CD14-positive monocyte (primary cell): Measurements from ENCODE around the gene ITGA3. TPM values are rescaled to one million over a fixed set of nuclear protein-coding genes. Genes with fewer than 3 reads are reported as not detected.

Experiments used
- DNase-seq, 3 donors: peaks; one replicate each; pipeline ENCODE4 v3.0.0-alpha.2; 2011 to 2022
- H2AFZ ChIP-seq: 2 replicates; pipeline ENCODE4 v1.6.0; 2012; ENCODE audit warnings: mild to moderate bottlenecking, low read depth, low read length, inconsistent platforms; ENCODE audit not compliant: insufficient read depth, poor library complexity, severe bottlenecking
- H3K27ac ChIP-seq, 2 donors: 1 replicate in 1 of 2; 2 replicates in 1 of 2; pipeline ENCODE4 v1.5.1; 2012 to 2013; ENCODE audit warnings: low read length in 2 of 2, control low read depth in 1 of 2, inconsistent platforms in 1 of 2, low read depth in 1 of 2, mild to moderate bottlenecking in 1 of 2
- H3K27me3 ChIP-seq, 2 donors: one replicate each; pipeline versions ENCODE4 v1.6.0 to v1.6.1; 2011 to 2013; ENCODE audit warnings: low read length in 2 of 2; ENCODE audit not compliant: control insufficient read depth in 2 of 2, insufficient read depth in 2 of 2
- H3K36me3 ChIP-seq, 2 donors: replicated peaks in 1 of 2; 1 replicate in 1 of 2; 2 replicates in 1 of 2; pipeline versions ENCODE4 v1.5.1 to v1.6.1; 2012 to 2013; ENCODE audit warnings: low read length in 2 of 2, control low read depth in 1 of 2, inconsistent platforms in 1 of 2, mild to moderate bottlenecking in 1 of 2; ENCODE audit not compliant: insufficient read depth in 2 of 2, control insufficient read depth in 1 of 2
- H3K4me1 ChIP-seq, 2 donors: 1 replicate in 1 of 2; 2 replicates in 1 of 2; pipeline versions ENCODE4 v1.5.1 to v1.6.1; 2012 to 2013; ENCODE audit warnings: low read length in 2 of 2, control low read depth in 1 of 2, inconsistent platforms in 1 of 2, mild to moderate bottlenecking in 1 of 2, moderate library complexity in 1 of 2; ENCODE audit not compliant: insufficient read depth in 2 of 2, control insufficient read depth in 1 of 2
- H3K4me2 ChIP-seq: replicated peaks from 2 replicates; pipeline ENCODE3; 2012; ENCODE audit warnings: low read length, moderate library complexity, mild to moderate bottlenecking; ENCODE audit not compliant: poor library complexity, severe bottlenecking; ENCODE audit errors: extremely low read depth
- H3K4me3 ChIP-seq, 3 experiments: fragments of 200-600 bp in 1 of 3; sonication (generic) in 1 of 3; replicated peaks in 1 of 3; 1 replicate in 2 of 3; 2 replicates in 1 of 3; pipeline ENCODE4 v1.5.1; 2011 to 2013; ENCODE audit warnings: low read length in 3 of 3, mild to moderate bottlenecking in 3 of 3, control low read depth in 2 of 3, low read depth in 2 of 3, inconsistent platforms in 1 of 3, moderate library complexity in 1 of 3
- H3K79me2 ChIP-seq: 2 replicates; pipeline ENCODE4 v1.6.0; 2012; ENCODE audit warnings: mild to moderate bottlenecking, control low read depth, inconsistent platforms, low read length, moderate library complexity; ENCODE audit not compliant: insufficient read depth
- H3K9ac ChIP-seq: 2 replicates; pipeline ENCODE4 v1.6.0; 2017; ENCODE audit warnings: low read length, mild to moderate bottlenecking; ENCODE audit not compliant: insufficient read depth, poor library complexity, severe bottlenecking
- H3K9me3 ChIP-seq, 2 donors: replicated peaks in 1 of 2; 1 replicate in 1 of 2; 2 replicates in 1 of 2; pipeline versions ENCODE4 v1.5.1 to v1.6.1; 2012 to 2013; ENCODE audit warnings: low read length in 2 of 2, control low read depth in 1 of 2; ENCODE audit not compliant: control insufficient read depth in 1 of 2, insufficient read depth in 1 of 2
- H4K20me1 ChIP-seq: 2 replicates; pipeline ENCODE4 v1.6.0; 2012; ENCODE audit warnings: mild to moderate bottlenecking, low read length, control low read depth, moderate library complexity; ENCODE audit not compliant: insufficient read depth
- H3K27ac Mint-ChIP-seq, 7 donors: one replicate each; pipeline ENCODE4 v1.8.0; 2020; ENCODE audit warnings: mild to moderate bottlenecking in 7 of 7, mixed read lengths in 7 of 7, moderate library complexity in 6 of 7, inconsistent platforms in 2 of 7
- H3K27me3 Mint-ChIP-seq, 3 donors: one replicate each; pipeline ENCODE4 v1.8.0; 2021 to 2022; ENCODE audit warnings: low read depth in 3 of 3, mild to moderate bottlenecking in 3 of 3, mixed read lengths in 3 of 3, moderate library complexity in 3 of 3, inconsistent platforms in 1 of 3
- H3K36me3 Mint-ChIP-seq, 2 donors: one replicate each; pipeline ENCODE4 v1.8.0; 2020; ENCODE audit warnings: mixed read lengths in 2 of 2, inconsistent platforms in 1 of 2, mild to moderate bottlenecking in 1 of 2
- H3K4me1 Mint-ChIP-seq: one replicate; pipeline ENCODE4 v1.8.0; 2020; ENCODE audit warnings: mild to moderate bottlenecking, mixed read lengths
- H3K4me3 Mint-ChIP-seq, 2 donors: one replicate each; pipeline ENCODE4 v1.8.0; 2020; ENCODE audit warnings: mild to moderate bottlenecking in 2 of 2, mixed read lengths in 2 of 2, moderate library complexity in 1 of 2
- H3K9me3 Mint-ChIP-seq, 7 donors: one replicate each; pipeline ENCODE4 v1.8.0; 2020 to 2022; ENCODE audit warnings: mixed read lengths in 7 of 7, mild to moderate bottlenecking in 6 of 7, moderate library complexity in 6 of 7, inconsistent platforms in 2 of 7
- WGBS: methylation state at CpG from one replicate; pipeline ENCODE4 v1.1.5; 2013; ENCODE audit warnings: missing lambda C conversion rate; ENCODE audit not compliant: insufficient coverage; 5-methylcytosine and 5-hydroxymethylcytosine counted together
- intact Hi-C, 2 donors: fragments of 100-400 bp; cut with micrococcal nuclease; formaldehyde crosslinking; loops; one replicate each; pipeline versions ENCODE4 v1.15.0 to v1.15.1; 2023
- polyA plus RNA-seq, 3 donors: library from polyadenylated mRNA; depleted of rRNA in 1 of 3; unstranded in 2 of 3; stranded (reverse) in 1 of 3; fragments of 300-500 nt in 2 of 3; fragments of >200 nt in 1 of 3; fragmentation: Illumina TruSeq in 2 of 3; gene quantifications; 1 replicate in 2 of 3; 2 replicates in 1 of 3; pipeline ENCODE4 v1.2.3, GENCODE V29; 2012 to 2021
- TF ChIP-seq, protein P1 (sequence below): fragments of 200-600 bp; IDR thresholded peaks from one replicate; pipeline ENCODE4 v1.8.0; 2022; ENCODE audit warnings: antibody characterized with exemption, mild to moderate bottlenecking

The ITGA3 gene
- polyA plus RNA-seq, 3 donors: 0.31 to 0.36 TPM; not detected in 1

DNA sequence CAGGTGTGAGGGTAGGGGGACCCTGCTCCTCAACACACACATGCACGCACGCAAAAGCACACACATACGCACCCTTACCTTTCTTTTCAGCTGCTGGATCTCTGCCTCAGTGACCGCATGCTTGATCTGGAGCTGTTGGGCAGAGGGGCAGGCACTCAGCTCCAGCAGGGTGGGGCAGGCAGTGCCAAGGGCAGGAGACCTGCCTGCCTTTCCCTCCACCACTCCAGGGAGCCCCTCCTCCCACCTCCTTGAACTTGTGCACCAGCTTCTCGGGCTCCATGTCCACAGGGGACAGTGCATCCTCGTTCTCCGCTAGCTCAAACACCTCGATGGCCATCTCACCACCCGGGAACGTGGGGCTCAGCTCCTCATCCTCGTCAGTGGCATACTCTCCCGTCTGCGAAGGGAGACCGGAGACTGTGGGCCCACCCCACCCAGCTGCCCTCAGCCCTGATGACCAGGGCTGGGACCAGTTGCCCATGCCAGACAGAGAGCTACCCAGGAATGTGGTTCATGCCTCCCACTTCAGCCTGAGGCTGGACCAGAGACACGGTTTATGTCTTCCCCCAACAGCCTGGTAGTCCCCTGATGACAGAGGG is 83.4 kb downstream of the ITGA3 start:
- H3K9ac ChIP-seq: no peak overlapping the region
- H3K9me3 ChIP-seq: no peaks in the 10 kb centered on the region
- no peaks in the 10 kb centered on the region for H3K27me3 ChIP-seq
- H3K4me2 ChIP-seq: no peak overlapping the region
- H2AFZ ChIP-seq: no peak overlapping the region
- H4K20me1 ChIP-seq: peaks cover 100% of the 10 kb centered on the region
- Mint-ChIP-seq H3K36me3 (peaks cover 93 to 99% of the 10 kb centered on the region in 2 donors), H3K27ac (peak overlapping the region in 3 of 7 donors; percentile 57 to 63 (median 62)), H3K4me1 (peaks cover 52% of the 10 kb centered on the region), H3K4me3 (no peak overlapping the region), H3K27me3 (peaks cover 0 to 1% (median 0%) of the 10 kb centered on the region in 3 donors), H3K9me3 (peaks cover 0 to 5% (median 1%) of the 10 kb centered on the region in 7 donors)
- peaks cover 39 to 48% of the 10 kb centered on the region in 2 donors for H3K4me1 ChIP-seq
- WGBS: 93% methylated on average over 13 of the region's 15 CpGs
- H3K36me3 ChIP-seq: peaks cover 95 to 99% of the 10 kb centered on the region in 2 donors
- H3K4me3 ChIP-seq: no peak overlapping the region
- no peak for DNase-seq
- peaks cover 57% of the 10 kb centered on the region for H3K79me2 ChIP-seq
- intact Hi-C loops: no loop called here
- TF ChIP-seq, protein P1, sequence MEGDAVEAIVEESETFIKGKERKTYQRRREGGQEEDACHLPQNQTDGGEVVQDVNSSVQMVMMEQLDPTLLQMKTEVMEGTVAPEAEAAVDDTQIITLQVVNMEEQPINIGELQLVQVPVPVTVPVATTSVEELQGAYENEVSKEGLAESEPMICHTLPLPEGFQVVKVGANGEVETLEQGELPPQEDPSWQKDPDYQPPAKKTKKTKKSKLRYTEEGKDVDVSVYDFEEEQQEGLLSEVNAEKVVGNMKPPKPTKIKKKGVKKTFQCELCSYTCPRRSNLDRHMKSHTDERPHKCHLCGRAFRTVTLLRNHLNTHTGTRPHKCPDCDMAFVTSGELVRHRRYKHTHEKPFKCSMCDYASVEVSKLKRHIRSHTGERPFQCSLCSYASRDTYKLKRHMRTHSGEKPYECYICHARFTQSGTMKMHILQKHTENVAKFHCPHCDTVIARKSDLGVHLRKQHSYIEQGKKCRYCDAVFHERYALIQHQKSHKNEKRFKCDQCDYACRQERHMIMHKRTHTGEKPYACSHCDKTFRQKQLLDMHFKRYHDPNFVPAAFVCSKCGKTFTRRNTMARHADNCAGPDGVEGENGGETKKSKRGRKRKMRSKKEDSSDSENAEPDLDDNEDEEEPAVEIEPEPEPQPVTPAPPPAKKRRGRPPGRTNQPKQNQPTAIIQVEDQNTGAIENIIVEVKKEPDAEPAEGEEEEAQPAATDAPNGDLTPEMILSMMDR: no peak
- peak overlapping the region in 1 of 2 donors; percentile 27 for H3K27ac ChIP-seq

Other genes with a start within 250 kb of the ITGA3 start
- gene TAC4, start 208.0 kb upstream of the ITGA3 start, polyA plus RNA-seq: not detected
- 1 to 10 TPM in 1 of 3 donors, under 1 TPM in 1, not detected in 1; 0.20 to 3.5 TPM for gene DLX4, start 86.9 kb upstream of the ITGA3 start, polyA plus RNA-seq
- not detected for gene DLX3, start 60.9 kb upstream of the ITGA3 start, polyA plus RNA-seq
- 10 to 100 TPM; 15.9 to 43.0 (median 23.4) TPM for gene PDK2, start 39.2 kb downstream of the ITGA3 start, polyA plus RNA-seq
- under 1 TPM in 1 of 3 donors, not detected in 2; 0.09 TPM for gene SAMD14, start 74.0 kb downstream of the ITGA3 start, polyA plus RNA-seq
- 10 to 100 TPM in 1 of 3 donors, 1 to 10 TPM in 1, under 1 TPM in 1; 0.61 to 86.9 (median 1.3) TPM for gene PPP1R9B, start 94.6 kb downstream of the ITGA3 start, polyA plus RNA-seq
- gene SGCA, start 109.9 kb downstream of the ITGA3 start, polyA plus RNA-seq: under 1 TPM; 0.27 to 0.89 (median 0.53) TPM
- not detected for gene COL1A1, start 145.5 kb downstream of the ITGA3 start, polyA plus RNA-seq
- gene TMEM92, start 218.4 kb downstream of the ITGA3 start, polyA plus RNA-seq: not detected